Upper lobe of left lung (tissue), 4 donors: Measurements from ENCODE around the gene CARHSP1.

Source experiments
- POLR2AphosphoS5 ChIP-seq, 2 donors: sonication (generic); formaldehyde crosslinking; IDR thresholded peaks; one replicate each; pipeline ENCODE4 v1.5.1; 2017; ENCODE audit warnings: antibody characterized with exemption in 2 of 2
- TF ChIP-seq, protein P1 (sequence below), 6 experiments: fragments of 450-650 bp in 4 of 6; fragments of 200-600 bp in 2 of 6; sonication (generic) in 2 of 6; IDR thresholded peaks; one replicate each; pipeline ENCODE4 v1.5.1; 2016 to 2019; ENCODE audit warnings: antibody characterized with exemption in 6 of 6

- TF ChIP-seq, protein P1, sequence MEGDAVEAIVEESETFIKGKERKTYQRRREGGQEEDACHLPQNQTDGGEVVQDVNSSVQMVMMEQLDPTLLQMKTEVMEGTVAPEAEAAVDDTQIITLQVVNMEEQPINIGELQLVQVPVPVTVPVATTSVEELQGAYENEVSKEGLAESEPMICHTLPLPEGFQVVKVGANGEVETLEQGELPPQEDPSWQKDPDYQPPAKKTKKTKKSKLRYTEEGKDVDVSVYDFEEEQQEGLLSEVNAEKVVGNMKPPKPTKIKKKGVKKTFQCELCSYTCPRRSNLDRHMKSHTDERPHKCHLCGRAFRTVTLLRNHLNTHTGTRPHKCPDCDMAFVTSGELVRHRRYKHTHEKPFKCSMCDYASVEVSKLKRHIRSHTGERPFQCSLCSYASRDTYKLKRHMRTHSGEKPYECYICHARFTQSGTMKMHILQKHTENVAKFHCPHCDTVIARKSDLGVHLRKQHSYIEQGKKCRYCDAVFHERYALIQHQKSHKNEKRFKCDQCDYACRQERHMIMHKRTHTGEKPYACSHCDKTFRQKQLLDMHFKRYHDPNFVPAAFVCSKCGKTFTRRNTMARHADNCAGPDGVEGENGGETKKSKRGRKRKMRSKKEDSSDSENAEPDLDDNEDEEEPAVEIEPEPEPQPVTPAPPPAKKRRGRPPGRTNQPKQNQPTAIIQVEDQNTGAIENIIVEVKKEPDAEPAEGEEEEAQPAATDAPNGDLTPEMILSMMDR (IDR thresholded peaks at IDR 0.05), result no peak
- no peak for TF ChIP-seq POLR2AphosphoS5 (IDR thresholded peaks at IDR 0.05)
Observed at GRCh38 chr16:8880839-8881510, 12.2 kb upstream of the CARHSP1 start.
